CD1c-positive myeloid dendritic cell (primary cell): Measurements from ENCODE around the gene NIFK.
"Not testable (repeated sequence)": the region's sequence is repeated elsewhere in the genome, so short reads cannot be mapped to it uniquely, and the experiment has no call there.

Experiments used
- DNase-seq: peaks from one replicate; pipeline ENCODE4 v3.0.0-alpha.2; 2016; ENCODE audit errors: extremely low spot score

Gene NIFK

DNA sequence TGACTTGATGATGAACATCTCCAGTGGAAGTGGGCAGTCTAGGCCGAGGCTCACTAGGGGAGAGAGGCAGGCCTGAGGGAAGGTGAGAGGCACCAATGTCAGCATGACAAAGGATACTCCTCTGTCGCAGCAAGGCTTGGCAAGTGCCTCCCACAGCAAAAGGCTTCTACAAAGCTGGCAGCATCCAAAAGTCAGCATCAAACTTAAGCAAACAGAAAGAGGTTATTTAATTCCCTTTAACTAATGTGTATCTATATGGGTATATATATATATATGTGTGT lies 41.6 kb downstream of the NIFK start:
- no peak for DNase-seq

DNA sequence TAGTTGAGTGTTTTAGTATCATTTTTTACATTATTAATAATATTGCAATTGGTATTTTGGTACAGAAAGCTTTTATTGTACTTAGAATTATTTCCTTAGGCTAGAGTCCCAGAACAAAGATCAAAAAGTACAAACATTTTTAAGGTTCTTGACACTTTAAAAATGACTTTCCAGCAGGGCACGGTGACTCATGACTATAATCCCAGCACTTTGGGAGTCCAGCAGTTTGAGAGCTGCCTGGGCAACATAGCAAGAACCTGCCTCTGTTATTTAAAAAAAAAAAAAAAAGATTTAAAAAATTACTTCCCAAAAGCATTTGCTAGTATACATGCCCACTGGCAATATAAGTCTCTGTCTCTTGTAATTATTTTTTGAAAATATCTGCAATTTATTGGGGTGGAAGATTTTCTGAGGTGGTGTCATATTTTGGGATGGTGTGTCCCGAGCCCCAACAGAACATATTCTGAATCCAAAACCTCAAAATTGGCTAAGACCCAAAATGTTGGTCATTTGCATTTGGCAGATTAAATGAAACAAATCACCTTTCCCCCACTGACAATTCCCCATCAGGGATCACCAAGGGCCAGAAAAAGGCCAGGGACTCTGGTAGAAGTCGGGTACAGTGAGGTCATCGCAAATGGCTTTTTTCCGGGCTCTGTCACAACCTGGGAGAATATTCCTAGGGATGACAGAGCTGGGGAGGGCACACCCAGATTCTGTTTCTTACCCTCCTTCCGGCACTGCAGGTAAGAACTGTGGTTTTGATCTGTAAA lies 42.1 kb downstream of the NIFK start:
- no peak for DNase-seq

DNA sequence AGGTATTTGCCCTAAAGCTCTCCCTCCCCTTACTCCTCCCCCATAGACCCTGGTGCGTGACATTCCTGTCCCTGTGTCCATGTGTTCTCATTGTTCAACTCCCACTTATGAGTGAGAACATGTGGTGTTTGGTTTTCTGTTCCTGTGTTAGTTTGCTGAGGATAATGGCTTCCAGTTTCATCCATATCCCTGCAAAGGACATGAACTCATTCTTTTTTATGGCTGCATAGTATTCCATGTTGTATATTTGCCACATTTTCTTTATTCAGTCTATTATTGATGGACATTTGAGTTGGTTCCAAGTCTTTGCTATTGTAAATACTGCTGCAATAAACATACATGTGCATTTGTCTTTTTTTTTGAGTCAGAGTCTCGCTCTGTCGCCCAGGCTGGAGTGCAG lies 46.1 kb downstream of the NIFK start:
- not testable (repeated sequence) for DNase-seq

DNA sequence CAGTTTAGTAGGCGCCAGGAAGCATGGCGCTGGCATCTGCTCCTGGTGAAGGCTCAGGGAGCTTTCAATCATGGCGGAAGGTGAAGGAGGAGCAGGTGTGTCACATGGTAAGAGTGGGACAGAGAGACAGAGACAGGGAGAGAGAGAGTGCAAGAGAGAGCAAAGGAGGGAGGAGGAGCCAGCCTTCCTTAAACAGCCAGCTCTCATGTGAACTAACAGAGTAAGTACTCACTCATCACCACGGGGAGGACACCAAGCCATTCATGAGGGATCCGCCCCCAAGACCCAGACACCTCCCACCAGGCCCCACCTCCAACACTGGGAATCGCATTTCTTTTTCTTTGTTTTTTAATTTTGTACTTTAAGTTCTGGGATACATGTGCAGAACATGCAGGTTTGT lies 46.6 kb downstream of the NIFK start:
- DNase-seq = no peak

DNA sequence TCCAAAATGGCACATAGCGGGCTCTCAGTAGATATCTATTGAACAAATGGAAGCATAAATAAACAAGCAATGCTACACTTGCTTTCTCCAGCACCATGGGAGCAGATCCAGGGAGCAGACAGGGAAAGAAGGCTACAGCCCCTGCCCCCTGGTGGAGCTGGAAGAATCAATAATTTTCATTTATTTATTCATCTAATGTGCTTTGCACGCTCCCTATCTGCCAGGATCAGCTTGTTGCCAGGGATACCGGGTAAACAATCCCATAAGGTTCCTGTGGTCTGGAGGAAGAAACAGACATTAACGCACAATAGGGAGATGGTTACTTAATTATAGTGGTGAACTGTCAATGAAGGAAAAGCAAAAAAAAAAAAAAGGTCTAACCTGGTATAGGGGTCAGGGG lies 47.3 kb downstream of the NIFK start:
- DNase-seq = no peak

DNA sequence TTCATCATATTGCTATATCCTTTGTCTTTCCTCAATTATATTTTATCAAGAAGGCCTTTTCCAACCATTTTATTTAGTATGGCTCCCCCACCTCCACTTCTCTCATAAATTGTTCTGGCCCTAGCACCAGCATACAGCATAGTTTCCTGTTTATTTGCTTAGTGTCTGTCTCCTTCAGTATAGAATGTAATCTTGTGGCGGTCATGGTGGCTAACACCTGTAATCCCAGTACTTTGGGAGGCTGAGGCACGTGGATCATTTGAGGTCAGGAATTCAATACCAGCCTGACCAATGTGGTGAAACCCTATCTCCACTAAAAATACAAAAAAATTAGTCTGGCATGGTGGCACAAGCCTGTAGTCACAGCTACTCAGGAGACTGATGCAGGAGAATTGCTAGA lies 47.9 kb downstream of the NIFK start:
- no peak for DNase-seq

DNA sequence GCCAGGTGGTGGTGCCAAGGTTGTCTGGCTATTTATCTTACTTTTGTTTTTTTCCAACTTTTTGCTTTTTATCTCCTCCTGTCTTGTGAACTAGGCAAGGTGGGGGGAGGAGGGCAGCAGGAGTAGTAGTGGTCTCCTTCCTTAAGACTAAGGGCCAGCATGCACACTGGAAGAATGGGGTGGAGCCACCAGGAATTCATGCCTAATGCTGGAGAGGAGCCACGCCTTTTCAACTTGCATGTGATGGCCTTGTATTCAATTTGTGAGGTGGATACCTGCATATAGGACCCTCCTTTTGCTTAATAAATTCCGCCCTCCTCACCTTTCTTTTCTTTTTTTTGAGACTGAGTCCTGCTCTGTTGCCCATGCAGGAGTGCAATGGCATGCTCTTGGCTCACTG lies 49.8 kb downstream of the NIFK start:
- DNase-seq = no peak

DNA sequence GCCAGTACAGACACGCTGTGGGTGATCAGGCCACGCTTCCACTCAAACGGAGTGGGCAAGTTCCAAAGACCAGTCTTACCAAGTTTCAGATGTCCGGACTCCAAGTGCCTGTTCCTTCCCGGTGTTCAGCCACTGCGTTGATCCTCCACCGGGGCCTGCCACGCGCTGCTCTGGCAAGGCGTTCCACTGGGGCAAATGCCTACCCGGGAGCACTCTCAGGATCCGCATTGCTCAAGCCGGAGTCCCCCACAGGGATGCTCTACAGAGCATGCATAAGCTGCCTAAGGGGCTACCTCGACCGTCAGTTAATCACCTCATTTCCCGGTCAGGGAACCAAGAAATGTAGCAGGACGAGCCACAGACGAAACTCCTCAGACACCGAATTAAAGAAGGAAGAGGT lies 50.5 kb downstream of the NIFK start:
- DNase-seq = no peak

DNA sequence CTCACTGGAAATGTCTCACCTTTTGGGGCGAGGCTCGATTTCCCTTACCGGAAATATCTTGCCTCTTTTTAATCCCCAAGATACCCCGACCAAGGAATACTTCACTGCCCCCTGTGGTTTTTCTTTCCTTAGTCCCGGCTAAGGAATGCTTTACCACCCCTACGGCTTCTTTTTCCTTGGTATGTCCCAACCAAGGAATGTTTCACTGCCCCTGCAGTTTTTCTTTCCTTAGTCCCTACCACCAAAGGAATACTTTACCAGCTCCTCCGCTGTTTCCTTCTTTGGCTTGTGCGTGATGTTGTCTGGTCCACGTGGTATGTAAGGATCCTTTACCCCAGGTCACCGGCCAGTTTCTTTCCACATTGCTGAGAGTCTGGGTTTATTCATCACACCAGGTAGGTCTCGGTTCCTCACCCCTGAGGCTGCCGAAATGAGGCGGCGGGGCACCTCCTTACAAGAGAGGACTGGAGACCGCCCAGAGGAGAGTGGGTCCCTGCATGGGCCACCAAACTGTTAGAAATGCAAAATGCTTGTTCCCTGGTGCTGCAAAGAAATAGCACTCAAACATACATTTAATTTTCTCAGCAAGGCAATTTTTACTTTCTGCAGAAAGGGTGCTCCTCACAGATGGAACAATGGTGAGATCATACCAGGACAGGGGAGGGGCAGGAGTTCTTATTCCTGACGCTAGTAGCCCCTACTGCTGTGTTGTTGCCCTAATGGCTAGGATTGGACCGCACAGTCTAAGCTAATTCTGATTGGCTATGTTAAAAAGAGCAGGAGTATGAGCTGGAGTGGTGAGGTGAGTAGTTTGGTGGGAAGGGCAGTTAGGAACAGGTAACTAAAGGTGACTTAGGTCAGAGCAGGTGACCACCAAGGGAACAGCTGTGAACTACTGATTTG lies 54.0 kb downstream of the NIFK start:
- no peak for DNase-seq

DNA sequence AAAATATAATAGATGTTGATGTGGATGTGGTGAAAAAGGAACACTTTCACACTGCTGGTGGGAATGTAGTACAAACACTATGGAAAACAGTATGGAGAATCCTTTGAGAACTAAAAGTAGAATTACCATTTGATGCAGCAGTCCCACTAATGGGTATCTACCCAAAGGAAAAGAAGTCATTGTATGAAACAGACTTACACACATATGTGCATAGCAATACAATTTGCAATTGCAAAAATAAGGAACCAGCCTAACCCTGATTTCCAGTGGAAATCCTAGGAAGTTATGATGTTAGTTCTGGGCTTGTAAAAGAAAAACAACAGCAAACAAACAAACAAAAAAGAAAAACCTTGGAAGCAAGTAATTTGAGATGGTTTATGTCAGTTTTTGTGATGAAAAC lies 58.8 kb downstream of the NIFK start:
- no peak for DNase-seq
